Measurements from ENCODE around the gene ADAT2.

The ADAT2 gene

DNA sequence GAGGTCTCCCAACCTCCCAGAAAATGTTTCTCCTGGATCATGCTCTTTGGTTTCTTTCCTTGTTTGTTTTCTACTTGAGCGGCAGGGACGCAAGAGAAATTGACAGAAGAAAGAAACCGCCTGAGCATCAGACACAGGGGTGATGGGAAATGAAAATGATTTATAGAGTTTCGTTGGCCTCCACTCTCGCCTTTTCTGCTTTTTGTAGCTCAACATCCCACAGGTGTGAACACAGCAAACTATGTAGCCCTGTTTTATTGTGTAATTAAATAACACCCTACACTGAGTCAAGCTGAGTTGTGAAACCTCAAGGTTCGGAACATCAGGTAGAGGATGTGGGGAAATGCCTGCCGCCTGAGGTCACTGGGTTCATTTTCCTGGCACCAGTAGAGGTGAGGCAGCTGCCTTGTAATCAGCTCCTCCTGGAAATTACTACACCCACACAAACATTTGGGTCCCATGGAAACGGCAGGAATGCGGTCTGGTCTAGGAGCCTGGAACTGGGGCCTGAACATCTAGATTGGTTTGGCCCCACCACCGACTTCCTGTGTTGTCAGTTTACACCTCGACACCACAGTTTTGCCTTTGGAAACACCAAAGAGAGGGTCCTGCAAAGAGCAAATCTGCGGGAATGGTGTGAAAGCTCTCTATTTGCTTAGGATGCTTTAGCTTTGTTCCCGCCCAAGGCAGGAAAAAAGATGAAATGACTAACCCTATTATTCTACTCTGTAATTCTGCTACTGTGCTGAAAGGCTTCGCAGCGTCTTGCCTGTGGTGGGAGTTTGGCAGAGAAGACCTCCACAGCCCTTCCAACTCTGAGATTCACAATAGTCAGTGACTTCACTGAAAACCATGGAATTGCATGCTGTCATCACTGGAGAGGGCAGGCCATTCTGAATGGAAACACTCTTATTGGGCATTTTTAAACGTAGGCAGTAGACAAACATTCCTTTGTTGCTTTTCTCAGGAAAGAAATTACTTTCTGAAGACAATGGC lies 53.0 kb downstream of the ADAT2 start:
- no peak for DNase-seq (ENCODE audit: low read depth in 2 of 2)

DNA sequence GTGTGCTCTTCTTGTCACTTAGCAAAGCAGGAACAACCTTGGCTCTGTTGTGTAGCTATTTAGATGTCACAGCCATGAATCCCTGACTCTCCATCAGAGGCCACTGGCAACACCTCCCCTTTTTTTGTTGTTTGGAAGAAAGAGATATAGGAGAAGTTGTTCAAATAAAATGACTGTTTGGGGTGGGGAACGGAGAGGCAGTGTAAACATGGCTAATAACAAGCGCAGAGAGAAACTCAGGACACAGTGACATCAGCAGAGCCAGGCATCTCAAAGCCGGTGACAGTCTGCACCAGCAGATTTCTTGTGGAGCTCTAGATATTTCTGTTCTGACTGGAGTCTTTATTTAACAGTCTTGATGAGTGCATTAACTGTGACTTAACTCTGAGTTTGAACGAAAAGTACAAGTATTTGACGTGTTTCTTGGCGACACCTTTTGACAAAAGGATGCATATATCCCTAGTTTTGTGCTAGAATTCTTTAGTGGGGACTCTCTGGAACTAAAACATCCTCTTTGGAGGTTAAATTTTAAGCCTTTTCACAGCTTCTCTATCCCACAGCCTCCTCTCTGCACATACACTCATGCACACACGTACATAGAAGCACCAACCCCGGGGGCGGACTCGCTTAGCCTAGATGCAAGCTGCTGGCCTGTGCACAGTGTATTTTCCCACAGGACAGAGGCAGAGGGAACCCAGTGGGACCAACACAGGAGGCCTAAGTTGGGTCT lies 53.8 kb downstream of the ADAT2 start:
- no peak for DNase-seq (ENCODE audit: low read depth in 2 of 2)

DNA sequence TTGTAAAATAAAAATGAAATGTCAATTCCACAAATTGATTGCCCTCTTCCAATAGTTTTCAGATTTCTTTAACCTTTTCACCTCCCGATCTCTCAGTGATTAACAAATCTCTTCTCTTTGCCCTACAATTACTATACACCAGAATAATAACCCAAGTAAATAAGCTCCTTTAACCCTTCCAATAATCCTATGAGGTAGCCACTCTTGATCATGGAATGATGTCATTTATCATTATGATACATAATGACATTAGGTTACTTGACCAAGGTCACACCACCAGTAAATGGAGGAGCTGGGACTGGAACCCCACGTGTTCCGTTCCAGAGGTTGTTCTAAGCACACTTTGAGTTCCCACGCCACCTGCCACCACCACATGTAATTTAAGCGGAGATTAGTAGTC lies 54.8 kb downstream of the ADAT2 start:
- DNase-seq (ENCODE audit: low read depth in 2 of 2) = no peak

DNA sequence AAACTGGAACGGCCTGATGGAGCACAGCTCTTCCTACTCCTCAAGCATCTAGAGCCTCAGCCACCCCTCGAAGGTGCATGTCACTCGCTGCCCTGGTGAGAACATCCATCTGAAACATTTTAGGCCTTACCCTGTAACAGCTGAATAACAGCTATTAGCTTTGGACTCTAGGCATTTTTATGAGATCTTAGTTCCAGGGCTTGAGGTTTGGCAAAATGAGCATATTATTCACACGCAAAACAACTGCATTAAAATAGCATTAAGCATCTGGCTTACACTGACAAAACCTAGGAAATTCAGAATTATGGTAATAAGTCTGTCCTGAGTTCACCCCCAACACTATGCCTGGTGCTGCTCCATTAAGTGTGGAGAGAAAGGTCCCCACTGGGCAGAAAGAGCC lies 56.1 kb downstream of the ADAT2 start:
- no peak for DNase-seq (ENCODE audit: low read depth in 2 of 2)

DNA sequence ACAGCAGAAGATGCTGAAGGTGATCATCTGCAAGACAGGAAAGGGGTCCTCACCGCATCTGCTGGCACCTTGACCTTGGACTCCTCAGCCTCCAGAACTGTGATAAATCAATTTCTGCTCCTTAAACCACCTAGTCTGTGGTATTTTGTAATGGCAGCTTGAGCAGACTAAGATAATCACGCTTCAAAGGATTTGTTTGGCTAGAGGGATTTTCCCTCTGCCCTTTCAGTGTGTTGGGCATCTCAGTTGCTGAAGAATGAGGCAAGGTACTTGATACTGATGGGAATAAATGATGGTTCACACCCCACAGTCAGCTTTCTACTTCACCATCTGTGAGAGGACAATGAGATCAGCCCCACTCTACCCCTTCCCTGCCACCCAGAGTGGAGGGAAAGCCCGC lies 60.2 kb downstream of the ADAT2 start:
- DNase-seq (ENCODE audit: low read depth in 2 of 2) = no peak

DNA sequence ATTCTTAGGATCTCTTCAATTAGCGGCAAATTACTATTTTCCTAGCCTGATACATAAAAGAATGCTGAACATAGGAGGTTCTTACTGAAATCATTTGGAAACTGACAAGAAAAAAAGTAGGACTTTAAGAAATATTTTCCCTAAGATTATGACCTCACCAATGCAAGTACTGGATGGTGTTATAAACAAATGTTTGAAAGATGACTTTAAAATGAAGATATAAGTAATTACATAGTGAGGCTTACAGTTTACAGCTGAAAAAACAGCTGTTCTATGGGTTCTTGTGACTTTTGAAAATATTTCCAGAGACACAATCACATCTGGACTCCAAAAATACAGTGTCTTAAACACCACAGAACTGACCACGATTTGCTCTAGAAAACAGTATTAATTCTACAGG lies 64.9 kb downstream of the ADAT2 start:
- DNase-seq (ENCODE audit: low read depth in 2 of 2) = no peak

DNA sequence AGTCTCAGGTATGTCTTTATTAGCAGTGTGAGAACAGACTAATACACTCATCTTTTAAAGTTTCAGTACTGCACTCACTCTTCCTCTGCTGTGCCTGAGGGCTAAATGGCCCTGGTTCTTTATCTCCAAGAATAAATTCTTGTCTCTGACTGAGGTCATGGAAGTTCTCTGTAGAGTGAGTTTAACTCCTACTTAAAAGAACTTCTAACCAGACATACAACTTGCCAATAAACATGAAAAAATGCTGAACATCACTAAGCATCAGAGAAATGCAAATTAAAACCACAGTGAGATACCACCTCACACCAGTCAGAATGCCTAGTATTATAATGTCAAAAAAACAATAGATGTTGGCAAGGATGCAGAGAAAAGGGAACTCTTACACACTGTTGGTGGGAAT lies 73.6 kb downstream of the ADAT2 start:
- no peak for DNase-seq (ENCODE audit: low read depth in 2 of 2)

DNA sequence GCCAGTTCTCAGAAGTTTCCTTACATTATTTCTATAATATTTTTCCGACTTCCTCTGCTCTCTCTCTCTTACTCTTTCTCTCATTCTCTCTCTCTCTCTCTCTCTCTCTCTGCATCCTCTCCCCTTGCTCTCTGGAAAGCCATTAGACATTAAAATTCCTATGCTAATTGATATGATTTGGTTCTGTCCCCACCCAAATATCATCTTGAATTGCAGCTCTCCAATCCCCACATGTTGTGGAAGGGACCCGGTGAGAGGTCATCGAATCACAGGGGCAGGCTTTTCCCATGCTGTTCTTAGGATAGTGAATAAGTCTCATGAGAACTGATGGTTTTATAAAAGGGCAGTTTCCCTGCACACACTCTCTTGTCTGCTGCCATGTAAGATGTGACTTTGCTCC lies 74.1 kb downstream of the ADAT2 start:
- no peak for DNase-seq (ENCODE audit: low read depth in 2 of 2)

DNA sequence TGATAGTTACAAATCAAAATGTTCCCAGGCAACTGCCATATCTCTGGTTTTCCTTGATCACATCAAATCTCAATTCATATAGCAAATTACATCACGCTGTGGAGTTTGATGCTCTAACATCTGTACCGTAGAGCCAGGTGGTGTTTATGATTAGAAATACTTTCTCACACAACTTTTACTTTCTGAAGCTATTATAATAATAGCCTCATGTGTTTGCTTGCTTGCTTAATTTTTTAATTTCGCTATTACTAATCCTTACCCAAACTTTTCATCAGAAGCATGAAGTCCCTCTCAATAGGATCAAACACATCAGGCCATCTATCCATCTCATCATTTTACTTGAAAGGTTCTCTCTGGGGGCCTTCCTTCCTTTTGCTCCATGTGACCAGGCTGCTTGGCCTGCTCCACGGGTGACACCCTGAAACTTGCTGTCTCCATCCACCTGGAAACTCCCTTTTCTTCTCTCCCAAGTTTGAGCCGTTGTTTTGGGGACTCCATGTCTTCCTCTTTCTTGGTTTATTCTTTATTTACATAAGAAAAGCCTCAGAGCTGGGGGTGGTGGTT lies 75.4 kb downstream of the ADAT2 start:
- DNase-seq (ENCODE audit: low read depth in 2 of 2) = no peak

DNA sequence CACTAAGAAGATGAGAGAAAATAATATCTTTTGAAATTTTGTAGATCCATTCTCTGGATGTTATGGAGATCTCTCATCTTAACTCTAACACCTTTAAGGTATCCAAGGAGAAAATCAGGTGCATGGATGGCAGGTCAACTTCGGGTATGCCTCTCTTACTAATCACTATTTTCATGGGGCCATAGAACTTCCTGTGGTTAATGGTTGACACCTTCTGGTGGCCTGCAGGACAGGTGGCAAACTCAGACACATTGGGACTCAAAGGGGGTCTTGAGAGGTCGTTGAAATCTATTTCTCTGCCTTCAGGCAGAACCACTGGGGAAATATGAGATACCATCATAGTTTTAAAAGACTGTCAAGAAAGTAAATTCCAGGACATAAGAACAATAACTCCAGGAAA lies 76.5 kb downstream of the ADAT2 start:
- DNase-seq (ENCODE audit: low read depth in 2 of 2) = no peak

All from stimulated activated CD4-positive, alpha-beta T cell treated with anti-CD3 and anti-CD28 coated beads, Interleukin-12 subunit alpha, Interleukin-12 subunit beta, amount 100 ng/mL, for 24 hours (primary cell).